ENCODE results near the gene CCDC124.

CCDC124 gene

GRCh38 chr19:17967257-17968051, 34.6 kb downstream of the CCDC124 start:
- no peak for DNase-seq (ENCODE audit: extremely low read depth, low read depth)
- TF ChIP-seq, protein P1, sequence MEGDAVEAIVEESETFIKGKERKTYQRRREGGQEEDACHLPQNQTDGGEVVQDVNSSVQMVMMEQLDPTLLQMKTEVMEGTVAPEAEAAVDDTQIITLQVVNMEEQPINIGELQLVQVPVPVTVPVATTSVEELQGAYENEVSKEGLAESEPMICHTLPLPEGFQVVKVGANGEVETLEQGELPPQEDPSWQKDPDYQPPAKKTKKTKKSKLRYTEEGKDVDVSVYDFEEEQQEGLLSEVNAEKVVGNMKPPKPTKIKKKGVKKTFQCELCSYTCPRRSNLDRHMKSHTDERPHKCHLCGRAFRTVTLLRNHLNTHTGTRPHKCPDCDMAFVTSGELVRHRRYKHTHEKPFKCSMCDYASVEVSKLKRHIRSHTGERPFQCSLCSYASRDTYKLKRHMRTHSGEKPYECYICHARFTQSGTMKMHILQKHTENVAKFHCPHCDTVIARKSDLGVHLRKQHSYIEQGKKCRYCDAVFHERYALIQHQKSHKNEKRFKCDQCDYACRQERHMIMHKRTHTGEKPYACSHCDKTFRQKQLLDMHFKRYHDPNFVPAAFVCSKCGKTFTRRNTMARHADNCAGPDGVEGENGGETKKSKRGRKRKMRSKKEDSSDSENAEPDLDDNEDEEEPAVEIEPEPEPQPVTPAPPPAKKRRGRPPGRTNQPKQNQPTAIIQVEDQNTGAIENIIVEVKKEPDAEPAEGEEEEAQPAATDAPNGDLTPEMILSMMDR (IDR thresholded peaks at IDR 0.05; ENCODE audit: low read depth, low read length, missing control alignments): no peak
- H3K4me3 ChIP-seq (replicated peaks; ENCODE audit: low read depth, low read length): no peak overlapping the region

DNA sequence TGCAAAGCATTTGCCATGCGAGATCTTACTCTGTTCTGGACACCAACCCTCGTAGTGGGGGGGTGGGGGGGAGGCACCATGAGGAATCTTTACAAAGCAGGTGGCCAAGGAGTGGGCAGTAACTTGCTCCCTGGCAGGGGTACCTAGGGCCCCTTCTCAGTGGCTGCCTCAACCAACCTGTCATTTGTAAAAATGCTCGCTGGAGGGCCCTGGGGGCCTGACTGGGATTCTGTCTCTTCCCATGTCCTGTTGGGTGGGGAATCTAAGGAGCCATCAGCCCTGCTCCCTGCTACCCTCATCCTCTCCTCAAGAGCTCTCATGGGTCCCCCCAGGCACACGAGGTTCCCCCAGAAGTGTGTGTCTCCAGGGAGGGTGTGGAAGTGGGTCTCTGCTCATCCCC, 35.5 kb downstream of the CCDC124 start:
- H3K4me3 ChIP-seq (replicated peaks; ENCODE audit: low read depth, low read length): no peak overlapping the region
- no peak for DNase-seq (ENCODE audit: extremely low read depth, low read depth)
- TF ChIP-seq, protein P1 (IDR thresholded peaks at IDR 0.05; ENCODE audit: low read depth, low read length, missing control alignments): no peak

DNA sequence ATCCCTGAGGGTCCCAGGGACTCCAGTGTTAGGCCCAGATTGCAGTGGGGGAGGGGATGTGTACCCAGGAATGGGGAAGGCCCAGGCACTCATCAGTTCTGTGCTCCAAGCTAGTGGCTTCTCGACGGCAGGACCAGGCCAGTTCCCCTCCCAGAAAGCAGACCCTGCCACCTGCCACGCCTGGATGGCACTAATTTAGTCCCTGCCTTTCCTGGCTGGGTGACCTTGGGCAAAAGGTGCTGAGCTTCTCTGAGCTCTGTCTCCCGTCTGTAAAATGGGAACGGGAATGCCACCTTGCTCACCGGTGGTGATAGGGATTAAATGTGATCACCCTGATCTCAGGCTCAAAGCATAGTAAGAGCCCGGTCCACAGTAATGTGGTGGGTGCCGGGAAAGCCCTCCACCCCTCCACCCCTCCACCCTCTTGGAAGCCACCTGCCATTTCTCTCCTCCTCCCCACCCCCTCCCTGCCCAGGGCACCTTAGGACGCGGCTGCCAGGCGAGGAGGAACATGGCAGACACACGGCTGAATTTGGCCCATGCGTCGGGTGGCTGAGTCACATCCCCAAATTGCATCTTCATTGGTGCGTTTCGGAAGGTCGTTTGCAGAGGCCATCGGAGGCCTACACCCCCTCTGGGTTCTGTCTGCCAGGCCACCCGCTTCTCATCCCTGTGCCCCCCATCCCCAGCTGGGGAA, 36.4 kb downstream of the CCDC124 start:
- H3K4me3 ChIP-seq (replicated peaks; ENCODE audit: low read depth, low read length): no peak overlapping the region
- TF ChIP-seq, protein P1 (IDR thresholded peaks at IDR 0.05; ENCODE audit: low read depth, low read length, missing control alignments): no peak
- DNase-seq (ENCODE audit: extremely low read depth, low read depth): no peak

GRCh38 chr19:17972230-17972629, 39.4 kb downstream of the CCDC124 start:
- H3K4me3 ChIP-seq (replicated peaks; ENCODE audit: low read depth, low read length): no peak overlapping the region
- TF ChIP-seq, protein P1 (IDR thresholded peaks at IDR 0.05; ENCODE audit: low read depth, low read length, missing control alignments): no peak
- DNase-seq (ENCODE audit: extremely low read depth, low read depth): no peak

- DNase-seq (ENCODE audit: extremely low read depth, low read depth): no peak
- H3K4me3 ChIP-seq (replicated peaks; ENCODE audit: low read depth, low read length): no peak overlapping the region
- TF ChIP-seq, protein P1 (IDR thresholded peaks at IDR 0.05; ENCODE audit: low read depth, low read length, missing control alignments): no peak
Observed at GRCh38 chr19:17973759-17974158, 40.9 kb downstream of the CCDC124 start.

DNA sequence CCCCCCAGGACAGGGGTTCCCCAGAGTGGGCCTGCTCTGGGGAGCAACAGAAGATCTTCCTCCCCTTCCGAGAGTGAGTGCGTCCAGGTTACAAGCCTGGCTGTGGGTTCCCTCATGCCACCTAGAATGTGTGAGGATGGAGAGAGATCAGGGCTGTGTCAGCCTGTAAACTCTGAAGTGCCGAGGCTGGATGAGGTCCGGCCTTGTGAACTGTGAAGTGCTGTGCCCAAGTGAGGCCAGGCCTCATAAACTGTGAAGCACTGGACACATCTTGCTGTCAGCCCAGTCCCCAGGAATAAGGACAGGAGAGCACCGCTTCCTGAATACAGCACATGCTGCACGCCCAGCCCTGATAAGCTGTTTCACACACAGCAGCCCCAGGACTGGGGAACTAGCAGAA, 41.7 kb downstream of the CCDC124 start:
- DNase-seq (ENCODE audit: extremely low read depth, low read depth): no peak
- TF ChIP-seq, protein P1 (IDR thresholded peaks at IDR 0.05; ENCODE audit: low read depth, low read length, missing control alignments): no peak
- no peak overlapping the region for H3K4me3 ChIP-seq (replicated peaks; ENCODE audit: low read depth, low read length)
